IMR-90 (cell line): ENCODE measurements around the gene ZBED2. TPM values are rescaled to one million over a fixed set of nuclear protein-coding genes. Genes with fewer than 3 reads are reported as not detected.
"Not testable (repeated sequence)": the region's sequence is repeated elsewhere in the genome, so short reads cannot be mapped to it uniquely, and the experiment has no call there.

ENCODE experiments used
- ATAC-seq: fragments of 200-7000 bp; cut with Tn5 transposase; 2 replicates; pipeline ENCODE4 v1.9.1; 2020; ENCODE audit warnings: low read depth, mild to moderate bottlenecking, moderate library complexity
- BruUV-seq: library from RNA; stranded (reverse); fragments of 400-500 nt; replicated peaks from 2 replicates; lab custom pipeline; 2021; lab: Mats Ljungman, UMichigan
- CTCF ChIA-PET: fragments of 300-600 bp; formaldehyde crosslinking; extraction: SDS; loops from one replicate; lab custom pipeline; 2021; ENCODE audit warnings: antibody characterized with exemption; lab: Yijun Ruan, JAX
- POLR2A ChIA-PET: fragments of 300-600 bp; sonication (Branson Sonifier 250); formaldehyde crosslinking; loops from one replicate; lab custom pipeline; 2022; ENCODE audit warnings: antibody characterized with exemption; ENCODE audit not compliant: unreplicated experiment; lab: Charles Lee
- DNase-seq: peaks from one replicate; pipeline ENCODE4 v3.0.0; 2013
- H2AFZ ChIP-seq: replicated peaks from 2 replicates; pipeline ENCODE3; 2013; ENCODE audit warnings: low read length, mild to moderate bottlenecking; ENCODE audit not compliant: poor library complexity
- H2AK5ac ChIP-seq: 2 replicates; pipeline ENCODE4 v1.6.1; 2013; ENCODE audit warnings: low read depth, low read length, inconsistent platforms
- H2AK9ac ChIP-seq: replicated peaks from 2 replicates; pipeline ENCODE3; 2013; ENCODE audit warnings: mild to moderate bottlenecking, low read depth, low read length, moderate library complexity; ENCODE audit not compliant: poor library complexity
- H2BK120ac ChIP-seq: 2 replicates; pipeline ENCODE4 v1.6.1; 2013; ENCODE audit warnings: low read depth, low read length, inconsistent platforms
- H2BK15ac ChIP-seq: 3 replicates; pipeline ENCODE4 v1.6.1; 2013; ENCODE audit warnings: low read depth, low read length, inconsistent platforms
- H2BK20ac ChIP-seq: 2 replicates; pipeline ENCODE4 v1.6.1; 2013; ENCODE audit warnings: low read depth, mild to moderate bottlenecking, inconsistent platforms, low read length, moderate library complexity
- H2BK5ac ChIP-seq: 2 replicates; pipeline ENCODE4 v1.6.1; 2013; ENCODE audit warnings: mild to moderate bottlenecking, low read depth, low read length, inconsistent platforms; ENCODE audit not compliant: poor library complexity, severe bottlenecking
- H3K14ac ChIP-seq: replicated peaks from 2 replicates; pipeline ENCODE4 v1.6.1; 2013; ENCODE audit warnings: low read depth, low read length, inconsistent platforms
- H3K18ac ChIP-seq: 2 replicates; pipeline ENCODE4 v1.6.1; 2013; ENCODE audit warnings: low read depth, low read length, control low read depth
- H3K23ac ChIP-seq: 2 replicates; pipeline ENCODE4 v1.6.1; 2013; ENCODE audit warnings: low read depth, low read length, inconsistent platforms
- H3K27ac ChIP-seq: 2 replicates; pipeline ENCODE4 v1.5.1; 2013; ENCODE audit warnings: mild to moderate bottlenecking, control low read depth, low read length; ENCODE audit not compliant: insufficient read depth
- H3K27me3 ChIP-seq: 2 replicates; pipeline ENCODE4 v1.6.1; 2013; ENCODE audit warnings: low read length; ENCODE audit not compliant: control insufficient read depth, insufficient read depth
- H3K36me3 ChIP-seq: 2 replicates; pipeline ENCODE4 v1.6.1; 2013; ENCODE audit warnings: low read length, mixed read lengths; ENCODE audit not compliant: control insufficient read depth, insufficient read depth
- H3K4ac ChIP-seq: 2 replicates; pipeline ENCODE4 v1.6.1; 2013; ENCODE audit warnings: low read depth, low read length, inconsistent platforms
- H3K4me1 ChIP-seq: 2 replicates; pipeline ENCODE4 v1.6.1; 2013; ENCODE audit warnings: low read length, mixed read lengths; ENCODE audit not compliant: control insufficient read depth, insufficient read depth
- H3K4me2 ChIP-seq: 2 replicates; pipeline ENCODE4 v1.6.1; 2013; ENCODE audit warnings: low read depth, mild to moderate bottlenecking, control low read depth, low read length, moderate library complexity
- H3K4me3 ChIP-seq: 2 replicates; pipeline ENCODE4 v1.5.1; 2013; ENCODE audit warnings: low read depth, mild to moderate bottlenecking, control low read depth, low read length, moderate library complexity; ENCODE audit not compliant: insufficient read depth
- H3K56ac ChIP-seq: 2 replicates; pipeline ENCODE4 v1.6.1; 2013; ENCODE audit warnings: low read length, inconsistent platforms; ENCODE audit not compliant: insufficient read depth; ENCODE audit errors: extremely low read depth
- H3K79me1 ChIP-seq, 2 experiments: 2 replicates each; pipeline ENCODE4 v1.6.1; 2013; ENCODE audit warnings: low read length in 2 of 2, inconsistent platforms in 1 of 2, low read depth in 1 of 2
- H3K9ac ChIP-seq: 2 replicates; pipeline ENCODE4 v1.6.1; 2013; ENCODE audit warnings: low read depth, low read length, control low read depth
- H3K9me1 ChIP-seq: 2 replicates; pipeline ENCODE4 v1.6.1; 2013; ENCODE audit warnings: low read length, inconsistent platforms; ENCODE audit not compliant: insufficient read depth
- H3K9me3 ChIP-seq: 2 replicates; pipeline ENCODE4 v1.6.1; 2013; ENCODE audit warnings: low read length; ENCODE audit not compliant: control insufficient read depth, insufficient read depth
- H4K20me1 ChIP-seq: 2 replicates; pipeline ENCODE4 v1.6.1; 2013; ENCODE audit warnings: low read length, inconsistent platforms; ENCODE audit not compliant: insufficient read depth
- H4K5ac ChIP-seq: 2 replicates; pipeline ENCODE4 v1.6.1; 2013; ENCODE audit warnings: mild to moderate bottlenecking, low read depth, low read length, control low read depth
- H4K8ac ChIP-seq, 2 experiments: 2 replicates each; pipeline ENCODE4 v1.6.1; 2013; ENCODE audit warnings: low read depth in 2 of 2, low read length in 2 of 2, control low read depth in 1 of 2, inconsistent platforms in 1 of 2
- H4K91ac ChIP-seq: 2 replicates; pipeline ENCODE4 v1.6.1; 2013; ENCODE audit warnings: low read depth, low read length, inconsistent platforms; ENCODE audit not compliant: insufficient read depth
- WGBS, 2 experiments: methylation state at CpG; one replicate each; pipeline versions ENCODE4 v1.1.5 to v1.1.7; 2013; ENCODE audit warnings: missing lambda C conversion rate in 2 of 2; ENCODE audit not compliant: insufficient read length in 1 of 2; ENCODE audit errors: extremely low coverage in 2 of 2; 5-methylcytosine and 5-hydroxymethylcytosine counted together
- dilution Hi-C: fragments of 300-500 bp; cut with HindIII; formaldehyde crosslinking; loops from one replicate; pipeline ENCODE4 v1.14.3; 2018; ENCODE audit warnings: low sequenced_read_pairs; ENCODE audit not compliant: unreplicated experiment
- in situ Hi-C: fragments of 300-500 bp; cut with MboI; formaldehyde crosslinking; loops from 3 replicates; pipeline ENCODE4 v1.14.3; 2019; ENCODE audit warnings: low sequenced_read_pairs, inconsistent platforms, mixed read lengths
- intact Hi-C: fragments of 100-400 bp; cut with micrococcal nuclease; formaldehyde crosslinking; loops from 2 replicates; pipeline ENCODE4 v1.10.0; 2022
- polyA plus RNA-seq, 3 experiments: library from polyadenylated mRNA; depleted of rRNA; stranded (reverse); fragments of >200 nt; gene quantifications; 2 replicates each; pipeline ENCODE4 v1.2.3, GENCODE V29; 2012; ENCODE audit warnings: low replicate concordance in 1 of 3
- total RNA-seq: library from RNA; depleted of rRNA; stranded (reverse); fragments of >200 nt; gene quantifications from 2 replicates; pipeline ENCODE4 v1.2.3, GENCODE V29; 2012

Gene ZBED2
- total and polyA plus RNA-seq, 2 of the 4 experiments (the other 2 are of a cell fraction): 0.51 to 0.72 TPM

DNA sequence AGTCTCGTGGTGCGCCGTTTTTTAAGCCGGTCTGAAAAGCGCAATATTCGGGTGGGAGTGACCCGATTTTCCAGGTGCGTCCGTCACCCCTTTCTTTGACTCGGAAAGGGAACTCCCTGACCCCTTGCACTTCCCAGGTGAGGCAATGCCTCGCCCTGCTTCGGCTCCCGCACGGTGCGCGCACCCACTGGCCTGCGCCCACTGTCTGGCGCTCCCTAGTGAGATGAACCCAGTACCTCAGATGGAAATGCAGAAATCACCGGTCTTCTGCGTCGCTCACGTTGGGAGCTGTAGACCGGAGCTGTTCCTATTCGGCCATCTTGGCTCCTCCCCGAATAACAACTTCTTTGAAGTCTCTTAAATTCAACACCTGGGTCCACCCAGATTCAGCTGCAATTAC lies 33.2 kb downstream of the ZBED2 start:
- in situ Hi-C loops, H2BK5ac ChIP-seq, dilution Hi-C loops, H4K20me1 ChIP-seq, H3K23ac ChIP-seq, POLR2A ChIA-PET, H3K4me3 ChIP-seq, H3K79me1 ChIP-seq, H2AK5ac ChIP-seq, H3K56ac ChIP-seq, H3K4ac ChIP-seq, H2BK20ac ChIP-seq, H3K14ac ChIP-seq, ATAC-seq, intact Hi-C loops, H2AK9ac ChIP-seq, DNase-seq, H2AFZ ChIP-seq, H2BK120ac ChIP-seq, BruUV-seq, H3K9me1 ChIP-seq, H3K36me3 ChIP-seq, H4K8ac ChIP-seq, H3K18ac ChIP-seq, CTCF ChIA-PET, H3K9ac ChIP-seq, H3K4me1 ChIP-seq, H3K27ac ChIP-seq, H4K91ac ChIP-seq, H2BK15ac ChIP-seq, H3K4me2 ChIP-seq, H3K9me3 ChIP-seq, H4K5ac ChIP-seq: not testable (repeated sequence)
- H3K27me3 ChIP-seq: peaks cover 11% of the 10 kb centered on the region; the same call in 1 of the 2 replicates
- whole genome bisulfite sequencing, 2 experiments: 100% methylated on average over 6 of the region's 25 CpGs; no CpG with 5 or more reads in 1 of the 2 experiments
